Mucosa of descending colon (tissue), 3 donors: ENCODE measurements around the gene MAEA. TPM values are rescaled to one million over a fixed set of nuclear protein-coding genes. Genes with fewer than 3 reads are reported as not detected.

ENCODE experiments used
- ATAC-seq: fragments of 200-7000 bp; cut with Tn5 transposase; one replicate; pipeline ENCODE4 v1.9.1; 2020; ENCODE audit warnings: mild to moderate bottlenecking, moderate library complexity
- DNase-seq, 3 donors: peaks; one replicate each; pipeline ENCODE4 v3.0.0-alpha.2; 2020
- H3K36me3 ChIP-seq: fragments of 200-600 bp; one replicate; pipeline ENCODE4 v1.8.0; 2021; ENCODE audit warnings: low read depth, mild to moderate bottlenecking
- H3K4me1 ChIP-seq: fragments of 200-600 bp; one replicate; pipeline ENCODE4 v1.8.0; 2021; ENCODE audit warnings: low read depth, mild to moderate bottlenecking
- H3K4me3 ChIP-seq: fragments of 200-600 bp; one replicate; pipeline ENCODE4 v1.8.0; 2021; ENCODE audit warnings: mild to moderate bottlenecking
- H3K9me3 ChIP-seq: fragments of 200-600 bp; one replicate; pipeline ENCODE4 v1.8.0; 2021; ENCODE audit warnings: mild to moderate bottlenecking
- intact Hi-C, 2 donors: fragments of 100-400 bp; cut with DNase I in 1 of 2; cut with micrococcal nuclease in 1 of 2; formaldehyde crosslinking; loops; one replicate each; pipeline versions ENCODE4 v1.11.0 to v1.11.1; 2022; cut with DNase I, micrococcal nuclease
- total RNA-seq, 3 donors: library from RNA; stranded (reverse); fragmentation: NEBNext Ultra II Directional in 2 of 3; extraction: Animal tissue kit (Norgen Biotek cat#: 25700) in 2 of 3; gene quantifications; one replicate each; pipeline versions ENCODE4 v1.2.1 to v1.2.4, GENCODE V29; 2021 to 2023
- TF ChIP-seq, protein P1 (sequence below): fragments of 200-600 bp; IDR thresholded peaks from one replicate; pipeline ENCODE4 v1.8.0; 2022; ENCODE audit warnings: antibody characterized with exemption, mild to moderate bottlenecking
- donor health status: DM: no; HTN: no; CAD: no; lungs with moderate emphysema.
- donor health status: DM: no; HTN: no; CAD: no.
- donor health status: DM: no; HTN: yes; CAD: no.

Gene MAEA
- total RNA-seq, 3 donors from 2014 or later: 75.5 to 112 (median 98.4) TPM

GRCh38 chr4:1385373-1386340 is 96.0 kb downstream of the MAEA start:
- Histone ChIP-seq H3K4me3 (no peak overlapping the region), H3K36me3 (no peaks in the 10 kb centered on the region), H3K4me1 (no peaks in the 10 kb centered on the region), H3K9me3 (peaks cover 10% of the 10 kb centered on the region)
- TF ChIP-seq, protein P1, sequence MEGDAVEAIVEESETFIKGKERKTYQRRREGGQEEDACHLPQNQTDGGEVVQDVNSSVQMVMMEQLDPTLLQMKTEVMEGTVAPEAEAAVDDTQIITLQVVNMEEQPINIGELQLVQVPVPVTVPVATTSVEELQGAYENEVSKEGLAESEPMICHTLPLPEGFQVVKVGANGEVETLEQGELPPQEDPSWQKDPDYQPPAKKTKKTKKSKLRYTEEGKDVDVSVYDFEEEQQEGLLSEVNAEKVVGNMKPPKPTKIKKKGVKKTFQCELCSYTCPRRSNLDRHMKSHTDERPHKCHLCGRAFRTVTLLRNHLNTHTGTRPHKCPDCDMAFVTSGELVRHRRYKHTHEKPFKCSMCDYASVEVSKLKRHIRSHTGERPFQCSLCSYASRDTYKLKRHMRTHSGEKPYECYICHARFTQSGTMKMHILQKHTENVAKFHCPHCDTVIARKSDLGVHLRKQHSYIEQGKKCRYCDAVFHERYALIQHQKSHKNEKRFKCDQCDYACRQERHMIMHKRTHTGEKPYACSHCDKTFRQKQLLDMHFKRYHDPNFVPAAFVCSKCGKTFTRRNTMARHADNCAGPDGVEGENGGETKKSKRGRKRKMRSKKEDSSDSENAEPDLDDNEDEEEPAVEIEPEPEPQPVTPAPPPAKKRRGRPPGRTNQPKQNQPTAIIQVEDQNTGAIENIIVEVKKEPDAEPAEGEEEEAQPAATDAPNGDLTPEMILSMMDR: no peak
- DNase-seq (peak in 2 of 3 donors; percentile 13 to 31), ATAC-seq (no peak)
- intact Hi-C loops: no loop called here

Other genes starting within 250 kb of the MAEA start
- gene RNF212, start 176.3 kb upstream of the MAEA start, total RNA-seq: 1 to 10 TPM; 2.3 to 4.9 (median 3.9) TPM
- 10 to 100 TPM; 19.6 to 42.1 (median 41.4) TPM for gene SPON2, start 117.3 kb upstream of the MAEA start, total RNA-seq
- gene CTBP1, start 40.8 kb upstream of the MAEA start, total RNA-seq: 100 to 1,000 TPM; 151 to 188 (median 168) TPM
- 10 to 100 TPM; 31.7 to 39.9 (median 36.8) TPM for gene UVSSA, start 57.3 kb downstream of the MAEA start, total RNA-seq
- gene NKX1-1, start 116.6 kb downstream of the MAEA start, total RNA-seq: not detected